K562 treated with DMSO at 1 percent for 12 hours (cell line): ENCODE measurements around the gene RPRML. TPM values are rescaled to one million over a fixed set of nuclear protein-coding genes. Genes with fewer than 3 reads are reported as not detected.

ENCODE experiments used
- total RNA-seq: library from RNA; unstranded; fragments of 300-600 nt; gene quantifications from 2 replicates; pipeline ENCODE4 v1.2.3, GENCODE V29; 2022; ENCODE audit not compliant: insufficient read depth

RPRML gene
- total RNA-seq, result not detected in 2 replicates

DNA sequence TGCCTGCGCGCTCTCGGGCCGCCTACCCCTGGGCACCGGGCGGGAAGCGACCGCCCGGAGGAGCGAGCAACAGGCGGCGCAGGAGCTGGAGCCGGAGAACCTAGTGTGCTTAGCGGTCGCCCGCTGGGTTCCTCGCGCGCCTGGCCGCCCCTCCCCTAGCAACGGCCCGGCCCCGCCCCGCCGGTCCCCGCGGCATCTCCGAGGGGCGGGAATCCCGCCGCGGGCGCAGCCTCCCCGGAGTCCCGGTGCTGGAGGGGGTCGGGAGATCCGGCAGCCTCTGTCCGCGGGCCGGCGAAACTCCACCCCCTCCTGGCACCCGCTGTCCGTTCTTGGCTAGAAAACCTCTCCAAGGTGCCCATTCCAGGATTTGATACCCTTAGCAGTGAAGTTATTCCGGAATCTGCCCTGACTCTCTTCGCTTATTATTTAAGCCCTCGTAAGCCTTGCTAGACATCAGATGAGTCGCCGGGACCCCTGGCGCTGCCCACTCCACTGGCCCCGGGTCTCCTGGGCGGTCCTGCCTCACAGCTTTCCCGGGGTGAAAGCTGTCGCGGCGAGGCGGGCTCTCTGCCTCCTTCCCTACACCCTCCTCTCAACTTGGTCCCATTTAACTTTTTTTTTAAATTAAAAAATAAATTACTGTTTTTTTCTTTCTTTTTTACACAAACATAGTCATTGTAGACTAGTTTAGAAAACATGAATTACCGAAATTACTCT is at the start of gene RPRML:
RPRML (minus strand) TSS at position 107 of the 717 bp plus-strand sequence. CDS start 246 bp downstream, outside the sequence.

Other genes with a start within 250 kb of the RPRML start
- gene WNT3, start 160.6 kb downstream of the RPRML start, total RNA-seq, result 0.92 and 2.6 TPM in 2 replicates
- gene WNT9B, start 127.7 kb downstream of the RPRML start, total RNA-seq, result not detected in 2 replicates
- 21.5 and 37.3 TPM in 2 replicates for gene GOSR2, start 56.1 kb downstream of the RPRML start, total RNA-seq
- 25.9 and 44.3 TPM in 2 replicates for gene CDC27, start 210.0 kb upstream of the RPRML start, total RNA-seq
- 98.2 and 122 TPM in 2 replicates for gene MYL4, start 230.1 kb upstream of the RPRML start, total RNA-seq